Mucosa of rectum (tissue), 2 donors: ENCODE data around the gene CYP21A2.
"Not testable (repeated sequence)": the region's sequence is repeated elsewhere in the genome, so short reads cannot be mapped to it uniquely, and the experiment has no call there.

ENCODE experiments used
- H3K27ac ChIP-seq, 2 donors: one replicate each; pipeline ENCODE4 v1.7.0; 2013; ENCODE audit warnings: inconsistent platforms in 2 of 2, low read depth in 2 of 2, low read length in 2 of 2
- H3K27me3 ChIP-seq, 2 donors: one replicate each; pipeline ENCODE4 v1.7.0; 2013; ENCODE audit warnings: low read length in 2 of 2; ENCODE audit not compliant: control insufficient read depth in 2 of 2, insufficient read depth in 2 of 2
- H3K36me3 ChIP-seq, 2 donors: one replicate each; pipeline ENCODE4 v1.7.0; 2013; ENCODE audit warnings: low read length in 2 of 2; ENCODE audit not compliant: control insufficient read depth in 2 of 2, insufficient read depth in 2 of 2
- H3K4me1 ChIP-seq, 2 donors: one replicate each; pipeline ENCODE4 v1.7.0; 2013; ENCODE audit warnings: low read length in 2 of 2, mild to moderate bottlenecking in 1 of 2; ENCODE audit not compliant: control insufficient read depth in 2 of 2, insufficient read depth in 2 of 2
- H3K4me3 ChIP-seq, 2 donors: one replicate each; pipeline ENCODE4 v1.7.0; 2013; ENCODE audit warnings: low read length in 2 of 2
- H3K9ac ChIP-seq, 2 donors: one replicate each; pipeline ENCODE4 v1.7.0; 2013; ENCODE audit warnings: low read length in 2 of 2, low read depth in 1 of 2, mild to moderate bottlenecking in 1 of 2
- H3K9me3 ChIP-seq, 2 donors: one replicate each; pipeline ENCODE4 v1.7.0; 2013; ENCODE audit warnings: low read length in 2 of 2; ENCODE audit not compliant: control insufficient read depth in 2 of 2
- donor health status: healthy.
- donor health status: Normal muscosa, but diverticular disease.

Gene CYP21A2

DNA sequence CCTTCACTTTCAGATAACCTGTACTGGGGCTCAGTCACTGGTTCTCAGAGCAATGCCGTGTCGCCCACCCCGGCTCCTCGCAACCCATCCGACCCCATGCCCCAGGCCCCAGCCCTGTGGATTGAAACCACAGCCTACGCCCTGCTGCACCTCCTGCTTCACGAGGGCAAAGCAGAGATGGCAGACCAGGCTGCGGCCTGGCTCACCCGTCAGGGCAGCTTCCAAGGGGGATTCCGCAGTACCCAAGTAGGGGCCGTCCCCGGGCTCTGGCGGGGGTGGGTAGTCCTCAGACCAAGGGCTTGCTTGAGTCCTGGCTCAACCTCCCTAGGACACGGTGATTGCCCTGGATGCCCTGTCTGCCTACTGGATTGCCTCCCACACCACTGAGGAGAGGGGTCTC lies 8.7 kb upstream of the CYP21A2 start:
- not testable (repeated sequence) for H3K4me1 ChIP-seq, H3K27ac ChIP-seq, H3K27me3 ChIP-seq, H3K9ac ChIP-seq, H3K36me3 ChIP-seq, H3K4me3 ChIP-seq, H3K9me3 ChIP-seq

DNA sequence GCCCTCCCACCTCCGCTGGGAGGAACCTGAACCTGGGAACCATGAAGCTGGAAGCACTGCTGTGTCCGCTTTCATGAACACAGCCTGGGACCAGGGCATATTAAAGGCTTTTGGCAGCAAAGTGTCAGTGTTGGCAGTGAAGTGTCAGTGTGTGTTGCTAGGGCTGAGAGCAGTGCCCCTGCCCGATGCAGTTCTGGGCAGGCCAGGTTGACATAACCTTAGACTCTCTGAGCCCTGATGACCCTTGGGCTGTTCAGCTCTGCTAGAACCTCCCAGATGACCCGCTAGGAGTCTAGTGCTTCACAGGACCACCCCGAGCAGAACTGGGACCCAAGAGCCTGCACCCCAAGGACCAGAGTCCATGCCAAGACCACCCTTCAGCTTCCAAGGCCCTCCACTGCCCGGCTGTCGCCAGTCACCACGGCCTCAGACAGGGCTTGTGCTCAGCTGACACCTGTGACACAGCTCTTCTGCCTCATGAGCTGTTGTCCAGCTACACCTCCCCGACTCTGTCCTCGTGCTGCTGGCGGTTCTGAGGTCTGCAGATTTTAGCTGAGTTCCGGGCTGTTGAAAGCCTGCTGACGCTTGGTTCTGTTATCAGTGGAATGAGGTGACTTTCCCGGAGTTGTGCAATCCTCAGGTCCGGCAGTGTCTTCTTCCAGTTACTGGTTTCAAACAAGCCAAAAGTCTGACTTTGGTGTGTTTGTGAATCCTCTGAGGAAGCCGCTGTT lies 2.8 kb upstream of the CYP21A2 start:
- H3K27ac ChIP-seq, H3K9ac ChIP-seq, H3K4me1 ChIP-seq, H3K27me3 ChIP-seq, H3K9me3 ChIP-seq, H3K4me3 ChIP-seq, H3K36me3 ChIP-seq: not testable (repeated sequence)

DNA sequence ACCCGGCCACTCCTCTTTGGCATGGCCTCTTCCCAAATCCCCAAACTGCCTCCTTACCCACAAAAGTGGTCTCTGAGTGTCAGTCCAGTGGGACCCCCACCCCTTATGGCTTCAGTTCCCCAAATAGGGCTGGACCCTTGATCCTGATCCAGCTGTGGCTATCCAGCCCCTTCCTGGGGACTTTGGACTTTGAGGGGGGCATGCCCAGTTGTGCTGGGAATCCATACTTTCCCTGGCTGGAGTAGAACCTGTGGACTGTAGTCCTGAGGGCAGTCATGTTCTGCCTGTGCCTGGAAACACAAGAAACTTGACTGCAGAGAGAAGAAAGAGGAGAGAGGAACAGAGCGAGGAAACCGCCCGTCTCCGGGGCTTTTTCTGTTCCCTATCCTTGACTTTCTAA lies 1.1 kb upstream of the CYP21A2 start:
- H3K9ac ChIP-seq, H3K27ac ChIP-seq, H3K9me3 ChIP-seq, H3K36me3 ChIP-seq, H3K4me1 ChIP-seq, H3K4me3 ChIP-seq, H3K27me3 ChIP-seq: not testable (repeated sequence)

DNA sequence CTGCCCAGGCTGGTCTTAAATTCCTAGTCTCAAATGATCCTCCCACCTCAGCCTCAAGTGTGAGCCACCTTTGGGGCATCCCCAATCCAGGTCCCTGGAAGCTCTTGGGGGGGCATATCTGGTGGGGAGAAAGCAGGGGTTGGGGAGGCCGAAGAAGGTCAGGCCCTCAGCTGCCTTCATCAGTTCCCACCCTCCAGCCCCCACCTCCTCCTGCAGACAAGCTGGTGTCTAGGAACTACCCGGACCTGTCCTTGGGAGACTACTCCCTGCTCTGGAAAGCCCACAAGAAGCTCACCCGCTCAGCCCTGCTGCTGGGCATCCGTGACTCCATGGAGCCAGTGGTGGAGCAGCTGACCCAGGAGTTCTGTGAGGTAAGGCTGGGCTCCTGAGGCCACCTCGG lies 663 bp downstream of the CYP21A2 start:
- H3K27me3 ChIP-seq, H3K9ac ChIP-seq, H3K4me3 ChIP-seq, H3K9me3 ChIP-seq, H3K27ac ChIP-seq, H3K4me1 ChIP-seq, H3K36me3 ChIP-seq: not testable (repeated sequence)

DNA sequence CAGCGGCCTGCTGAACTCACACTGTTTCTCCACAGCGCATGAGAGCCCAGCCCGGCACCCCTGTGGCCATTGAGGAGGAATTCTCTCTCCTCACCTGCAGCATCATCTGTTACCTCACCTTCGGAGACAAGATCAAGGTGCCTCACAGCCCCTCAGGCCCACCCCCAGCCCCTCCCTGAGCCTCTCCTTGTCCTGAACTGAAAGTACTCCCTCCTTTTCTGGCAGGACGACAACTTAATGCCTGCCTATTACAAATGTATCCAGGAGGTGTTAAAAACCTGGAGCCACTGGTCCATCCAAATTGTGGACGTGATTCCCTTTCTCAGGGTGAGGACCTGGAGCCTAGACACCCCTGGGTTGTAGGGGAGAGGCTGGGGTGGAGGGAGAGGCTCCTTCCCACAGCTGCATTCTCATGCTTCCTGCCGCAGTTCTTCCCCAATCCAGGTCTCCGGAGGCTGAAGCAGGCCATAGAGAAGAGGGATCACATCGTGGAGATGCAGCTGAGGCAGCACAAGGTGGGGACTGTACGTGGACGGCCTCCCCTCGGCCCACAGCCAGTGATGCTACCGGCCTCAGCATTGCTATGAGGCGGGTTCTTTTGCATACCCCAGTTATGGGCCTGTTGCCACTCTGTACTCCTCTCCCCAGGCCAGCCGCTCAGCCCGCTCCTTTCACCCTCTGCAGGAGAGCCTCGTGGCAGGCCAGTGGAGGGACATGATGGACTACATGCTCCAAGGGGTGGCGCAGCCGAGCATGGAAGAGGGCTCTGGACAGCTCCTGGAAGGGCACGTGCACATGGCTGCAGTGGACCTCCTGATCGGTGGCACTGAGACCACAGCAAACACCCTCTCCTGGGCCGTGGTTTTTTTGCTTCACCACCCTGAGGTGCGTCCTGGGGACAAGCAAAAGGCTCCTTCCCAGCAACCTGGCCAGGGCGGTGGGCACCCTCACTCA lies 1.4 kb downstream of the CYP21A2 start:
- not testable (repeated sequence) for H3K27me3 ChIP-seq, H3K9ac ChIP-seq, H3K4me3 ChIP-seq, H3K4me1 ChIP-seq, H3K9me3 ChIP-seq, H3K27ac ChIP-seq, H3K36me3 ChIP-seq

DNA sequence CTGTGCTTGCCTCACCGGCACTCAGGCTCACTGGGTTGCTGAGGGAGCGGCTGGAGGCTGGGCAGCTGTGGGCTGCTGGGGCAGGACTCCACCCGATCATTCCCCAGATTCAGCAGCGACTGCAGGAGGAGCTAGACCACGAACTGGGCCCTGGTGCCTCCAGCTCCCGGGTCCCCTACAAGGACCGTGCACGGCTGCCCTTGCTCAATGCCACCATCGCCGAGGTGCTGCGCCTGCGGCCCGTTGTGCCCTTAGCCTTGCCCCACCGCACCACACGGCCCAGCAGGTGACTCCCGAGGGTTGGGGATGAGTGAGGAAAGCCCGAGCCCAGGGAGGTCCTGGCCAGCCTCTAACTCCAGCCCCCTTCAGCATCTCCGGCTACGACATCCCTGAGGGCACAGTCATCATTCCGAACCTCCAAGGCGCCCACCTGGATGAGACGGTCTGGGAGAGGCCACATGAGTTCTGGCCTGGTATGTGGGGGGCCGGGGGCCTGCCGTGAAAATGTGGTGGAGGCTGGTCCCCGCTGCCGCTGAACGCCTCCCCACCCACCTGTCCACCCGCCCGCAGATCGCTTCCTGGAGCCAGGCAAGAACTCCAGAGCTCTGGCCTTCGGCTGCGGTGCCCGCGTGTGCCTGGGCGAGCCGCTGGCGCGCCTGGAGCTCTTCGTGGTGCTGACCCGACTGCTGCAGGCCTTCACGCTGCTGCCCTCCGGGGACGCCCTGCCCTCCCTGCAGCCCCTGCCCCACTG lies 2.3 kb downstream of the CYP21A2 start:
- not testable (repeated sequence) for H3K36me3 ChIP-seq, H3K27me3 ChIP-seq, H3K4me3 ChIP-seq, H3K9ac ChIP-seq, H3K9me3 ChIP-seq, H3K4me1 ChIP-seq, H3K27ac ChIP-seq

DNA sequence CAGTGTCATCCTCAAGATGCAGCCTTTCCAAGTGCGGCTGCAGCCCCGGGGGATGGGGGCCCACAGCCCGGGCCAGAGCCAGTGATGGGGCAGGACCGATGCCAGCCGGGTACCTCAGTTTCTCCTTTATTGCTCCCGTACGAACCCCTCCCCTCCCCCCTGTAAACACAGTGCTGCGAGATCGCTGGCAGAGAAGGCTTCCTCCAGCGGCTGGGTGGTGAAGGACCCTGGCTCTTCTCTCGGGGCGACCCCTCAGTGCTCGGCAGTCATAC lies 2.8 kb downstream of the CYP21A2 start:
- not testable (repeated sequence) for H3K4me1 ChIP-seq, H3K9ac ChIP-seq, H3K27me3 ChIP-seq, H3K36me3 ChIP-seq, H3K27ac ChIP-seq, H3K4me3 ChIP-seq, H3K9me3 ChIP-seq

DNA sequence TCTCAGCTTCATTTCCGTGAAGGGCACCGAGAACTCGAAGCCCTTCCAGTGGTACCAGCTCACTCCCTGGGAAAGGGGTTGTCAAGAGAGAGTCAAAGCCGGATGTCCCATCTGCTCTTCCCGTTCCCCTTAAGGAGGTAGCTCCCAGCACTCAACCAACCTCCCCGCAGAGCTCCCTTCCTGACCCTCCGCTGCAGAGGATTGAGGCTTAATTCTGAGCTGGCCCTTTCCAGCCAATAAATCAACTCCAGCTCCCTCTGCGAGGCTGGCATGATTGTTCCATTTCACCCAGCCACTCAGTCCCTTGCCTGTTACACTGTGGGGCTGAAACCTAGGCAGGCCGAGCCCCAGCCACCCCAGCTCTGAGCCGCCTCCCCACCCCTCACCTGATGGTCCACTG lies 3.2 kb downstream of the CYP21A2 start:
- not testable (repeated sequence) for H3K36me3 ChIP-seq, H3K9me3 ChIP-seq, H3K27me3 ChIP-seq, H3K27ac ChIP-seq, H3K4me3 ChIP-seq, H3K4me1 ChIP-seq, H3K9ac ChIP-seq

DNA sequence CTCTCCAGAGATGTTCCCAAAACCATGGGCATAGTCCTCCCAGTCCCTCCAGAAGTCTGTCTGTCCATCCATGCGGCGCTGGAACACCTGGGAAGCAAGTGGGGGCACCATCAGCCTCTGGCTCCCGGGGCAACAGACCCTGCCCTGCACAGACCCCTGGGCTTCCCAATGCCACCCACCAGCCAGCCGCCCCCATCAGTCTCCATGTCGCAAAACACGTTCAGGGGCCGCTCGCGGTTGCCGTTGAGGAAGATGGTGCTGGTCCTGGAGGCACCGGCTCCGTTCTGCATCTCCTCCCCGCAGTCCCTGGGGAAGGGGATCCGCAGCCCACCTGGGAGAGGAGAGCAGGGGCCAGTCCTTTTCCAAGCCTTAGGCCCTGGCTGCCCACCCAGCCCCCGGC lies 4.1 kb downstream of the CYP21A2 start:
- H3K9me3 ChIP-seq, H3K4me3 ChIP-seq, H3K27ac ChIP-seq, H3K27me3 ChIP-seq, H3K36me3 ChIP-seq, H3K9ac ChIP-seq, H3K4me1 ChIP-seq: not testable (repeated sequence)

DNA sequence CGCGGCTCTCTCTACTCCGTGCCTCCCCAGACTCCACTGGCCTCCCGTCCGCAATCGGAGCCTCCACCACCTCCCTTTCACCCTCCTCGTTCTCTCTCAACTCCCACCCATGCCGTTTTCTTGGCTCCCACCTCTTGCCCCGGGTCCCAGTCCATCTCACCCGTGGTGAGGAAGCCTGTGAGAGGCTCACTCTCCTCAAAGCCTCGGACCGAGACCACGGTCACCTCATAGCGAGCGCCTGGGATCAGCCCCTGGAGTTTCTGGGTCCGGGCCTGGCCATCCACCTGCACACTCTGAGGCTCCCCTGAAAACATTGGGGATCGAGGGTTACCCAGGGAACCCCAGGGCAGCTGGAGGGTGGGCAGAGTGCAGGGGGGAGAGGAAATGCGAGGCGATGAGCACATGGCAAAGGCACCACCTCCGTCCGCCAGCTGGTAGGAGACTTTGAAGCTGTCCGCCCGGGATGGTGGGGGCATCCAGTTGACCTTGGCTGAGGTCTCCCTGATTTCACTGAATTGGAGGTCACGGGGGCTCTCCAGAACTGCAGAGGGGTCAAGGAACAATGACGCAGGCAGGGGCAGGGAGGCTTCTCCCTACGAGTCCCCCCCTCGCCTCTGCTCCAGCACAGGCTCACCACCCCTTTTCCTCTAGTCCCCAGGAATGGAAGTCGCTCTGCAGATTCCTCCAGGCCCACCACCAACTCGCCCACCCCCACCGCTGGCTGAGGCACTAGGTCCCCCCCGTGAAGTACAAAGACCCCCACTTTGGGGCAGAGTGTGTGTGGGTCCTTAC lies 5.6 kb downstream of the CYP21A2 start:
- H3K27ac ChIP-seq, H3K4me3 ChIP-seq, H3K27me3 ChIP-seq, H3K9ac ChIP-seq, H3K36me3 ChIP-seq, H3K9me3 ChIP-seq, H3K4me1 ChIP-seq: not testable (repeated sequence)
